IPS-18c (cell line): ENCODE data around the gene ARL13B.
"Not testable (repeated sequence)": the region's sequence is repeated elsewhere in the genome, so short reads cannot be mapped to it uniquely, and the experiment has no call there.

Experiments
- H3K4me3 ChIP-seq: 2 replicates; pipeline ENCODE4 v1.7.0; 2013; ENCODE audit warnings: low read depth, mild to moderate bottlenecking, low read length, moderate library complexity; ENCODE audit not compliant: insufficient read depth
- H3K9me3 ChIP-seq: one replicate; pipeline ENCODE4 v1.6.1; 2013; ENCODE audit warnings: mild to moderate bottlenecking, low read length, moderate library complexity; ENCODE audit not compliant: control insufficient read depth, insufficient read depth

Gene ARL13B

DNA sequence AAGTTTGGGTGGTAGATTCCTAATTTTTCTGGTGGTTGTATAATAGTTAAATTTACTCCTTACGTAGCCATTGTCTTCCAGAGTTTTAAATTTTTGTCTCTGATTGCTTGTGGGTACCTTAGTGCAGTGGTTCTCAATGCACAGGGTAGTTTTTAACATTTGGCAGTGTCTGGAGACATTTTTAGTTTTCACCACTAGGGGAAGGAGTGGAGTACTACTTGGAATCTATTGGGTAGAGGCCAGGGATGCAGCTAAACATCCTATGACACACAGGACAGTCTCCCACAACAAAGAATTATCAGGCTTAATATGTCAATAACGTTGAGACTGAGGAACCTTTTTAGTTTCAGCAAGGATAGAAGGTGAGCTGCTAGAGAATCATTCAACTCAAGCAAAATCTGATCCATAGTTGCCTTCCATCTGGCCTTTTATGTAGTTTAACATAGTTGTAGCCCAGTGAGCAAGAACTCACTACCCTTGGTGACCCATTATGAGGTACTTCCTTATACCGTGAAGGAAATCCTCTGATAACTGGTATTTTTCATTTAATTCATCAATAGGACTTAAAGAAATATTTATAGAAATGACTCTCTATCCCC is 57.1 kb downstream of the ARL13B start:
- Histone ChIP-seq H3K9me3 (no peaks in the 10 kb centered on the region), H3K4me3 (no peak overlapping the region)

DNA sequence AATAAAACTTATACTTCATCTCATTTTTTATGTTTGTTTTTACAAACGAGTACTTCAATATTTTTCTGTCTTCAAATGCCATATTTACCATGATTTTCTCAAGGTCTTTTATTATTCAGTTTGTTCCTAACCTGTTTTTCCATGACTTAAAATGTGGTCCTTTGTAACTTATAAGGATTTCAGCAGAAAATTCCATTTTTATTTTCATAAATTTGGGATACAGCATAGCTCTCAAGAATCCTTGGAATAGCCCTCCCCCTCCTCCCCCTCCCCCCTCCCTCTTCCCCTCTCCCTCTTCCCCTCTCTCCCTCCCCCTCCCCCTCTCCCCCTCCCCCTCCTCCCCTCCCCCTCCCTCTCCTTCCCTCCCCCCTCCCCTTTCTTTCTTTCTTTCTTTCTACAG is 63.3 kb downstream of the ARL13B start:
- Histone ChIP-seq H3K9me3 (peaks cover 7% of the 10 kb centered on the region), H3K4me3 (no peak overlapping the region)

DNA sequence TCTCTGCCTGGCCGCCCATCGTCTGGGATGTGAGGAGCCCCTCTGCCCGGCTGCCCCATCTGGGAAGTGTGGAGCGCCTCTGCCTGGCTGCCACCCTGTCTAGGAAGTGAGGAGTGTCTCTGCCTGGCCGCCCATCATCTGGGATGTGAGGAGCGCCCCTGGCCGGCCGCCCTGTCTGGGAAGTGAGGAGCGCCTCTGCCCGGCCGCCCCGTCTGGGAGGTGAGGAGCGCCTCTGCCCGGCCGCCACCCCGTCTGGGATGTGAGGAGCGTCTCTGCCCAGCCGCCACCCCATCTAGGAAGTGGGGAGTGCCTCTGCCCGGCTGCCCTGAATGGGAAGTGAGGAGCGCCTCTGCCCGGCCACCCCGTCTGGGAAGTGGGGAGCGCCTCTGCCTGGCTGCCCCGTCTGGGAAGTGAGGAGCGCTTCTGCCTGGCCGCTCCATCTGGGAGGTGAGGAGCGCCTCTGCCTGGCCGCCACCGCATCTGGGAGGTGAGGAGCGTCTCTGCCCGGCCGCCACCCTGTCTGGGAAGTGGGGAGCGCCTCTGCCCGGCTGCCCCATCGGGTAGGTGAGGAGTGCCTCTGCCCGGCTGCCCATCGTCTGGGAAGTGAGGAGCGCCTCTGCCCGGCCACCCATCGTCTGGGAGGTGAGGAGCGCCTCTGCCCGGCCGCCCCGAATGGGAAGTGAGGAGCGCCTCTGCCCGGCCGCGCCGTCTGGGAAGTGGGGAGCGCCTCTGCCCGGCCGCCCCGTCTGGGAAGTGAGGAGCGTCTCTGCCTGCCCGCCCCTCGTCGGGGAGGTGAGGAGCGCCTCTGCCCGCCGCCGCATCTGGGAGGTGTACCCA is 64.4 kb downstream of the ARL13B start:
- not testable (repeated sequence) for H3K4me3 ChIP-seq, H3K9me3 ChIP-seq

DNA sequence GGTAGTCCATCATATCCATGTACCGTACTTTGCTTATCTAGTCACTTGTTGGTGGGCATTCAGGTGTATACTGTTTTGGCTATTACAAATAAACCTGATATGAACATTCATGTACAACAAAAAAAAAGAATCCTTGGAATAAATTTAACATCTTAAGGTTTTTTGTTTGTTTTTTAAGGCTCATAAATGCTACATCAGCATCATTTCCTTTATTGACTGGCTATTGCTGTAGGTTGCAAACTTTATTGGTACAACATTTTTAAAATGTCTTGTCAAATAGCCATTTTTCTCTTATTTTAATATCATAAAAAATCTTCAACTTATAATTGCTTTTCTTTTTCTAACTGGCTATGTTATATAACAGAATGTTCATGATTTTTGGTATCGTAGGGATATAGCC is 66.6 kb downstream of the ARL13B start:
- Histone ChIP-seq H3K4me3 (no peak overlapping the region), H3K9me3 (peaks cover 7% of the 10 kb centered on the region)

DNA sequence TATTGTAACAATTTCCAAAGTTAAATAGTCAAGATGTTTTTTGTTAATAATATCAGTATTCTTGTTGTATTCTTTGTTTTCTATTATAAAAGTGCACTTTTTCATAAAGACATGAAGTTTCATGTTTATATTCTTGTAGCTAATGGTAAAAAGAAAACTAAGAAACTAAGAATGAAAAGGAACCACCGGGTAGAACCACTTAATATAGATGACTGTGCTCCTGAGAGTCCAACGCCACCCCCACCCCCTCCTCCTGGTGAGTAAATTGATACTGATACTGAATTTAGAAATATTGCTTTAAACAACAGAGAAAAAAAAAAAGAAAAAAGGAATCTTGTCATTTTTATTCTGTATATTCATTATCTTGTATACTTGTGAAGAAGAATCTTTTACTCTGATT is 69.3 kb downstream of the ARL13B start:
- no peak overlapping the region for H3K4me3 ChIP-seq
- peaks cover 2% of the 10 kb centered on the region for H3K9me3 ChIP-seq

DNA sequence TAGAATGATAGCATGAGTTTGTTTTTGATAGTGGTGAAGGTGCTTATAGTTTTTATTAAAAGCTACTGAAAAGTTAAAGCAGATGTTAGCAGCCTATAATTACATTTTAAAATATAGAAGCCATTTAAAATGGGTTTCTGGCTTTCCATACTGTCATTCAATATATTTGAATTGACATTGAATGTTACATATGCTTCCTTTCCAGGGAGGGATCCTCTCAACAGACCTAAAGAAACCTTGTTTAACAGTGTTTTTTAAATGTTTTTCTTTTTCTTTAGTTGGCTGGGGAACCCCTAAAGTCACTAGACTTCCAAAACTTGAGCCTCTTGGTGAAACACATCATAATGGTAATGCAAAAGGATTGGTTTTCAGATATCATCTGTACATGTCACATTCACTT is 70.6 kb downstream of the ARL13B start:
- no peaks in the 10 kb centered on the region for H3K9me3 ChIP-seq
- H3K4me3 ChIP-seq, result no peak overlapping the region

DNA sequence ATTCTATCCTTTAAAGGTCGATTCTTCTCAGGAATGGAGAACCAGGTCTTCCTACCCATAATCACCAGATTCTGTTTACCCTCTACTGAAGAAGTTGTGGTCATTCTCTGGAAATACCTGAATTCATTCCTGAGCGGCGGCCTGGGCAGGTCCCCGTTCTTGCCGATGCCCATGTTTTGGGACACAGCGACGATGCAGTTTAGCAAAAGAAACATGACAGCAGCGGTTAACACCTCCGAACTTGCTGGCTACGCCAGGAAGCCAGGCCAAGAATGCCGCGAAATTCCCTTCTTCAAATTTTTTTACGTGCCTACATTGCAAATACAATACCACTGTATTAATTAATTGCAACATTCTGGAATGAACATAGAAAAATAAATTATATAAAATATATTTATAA is 81.3 kb downstream of the ARL13B start:
- H3K9me3 ChIP-seq, result no peaks in the 10 kb centered on the region
- no peak overlapping the region for H3K4me3 ChIP-seq

DNA sequence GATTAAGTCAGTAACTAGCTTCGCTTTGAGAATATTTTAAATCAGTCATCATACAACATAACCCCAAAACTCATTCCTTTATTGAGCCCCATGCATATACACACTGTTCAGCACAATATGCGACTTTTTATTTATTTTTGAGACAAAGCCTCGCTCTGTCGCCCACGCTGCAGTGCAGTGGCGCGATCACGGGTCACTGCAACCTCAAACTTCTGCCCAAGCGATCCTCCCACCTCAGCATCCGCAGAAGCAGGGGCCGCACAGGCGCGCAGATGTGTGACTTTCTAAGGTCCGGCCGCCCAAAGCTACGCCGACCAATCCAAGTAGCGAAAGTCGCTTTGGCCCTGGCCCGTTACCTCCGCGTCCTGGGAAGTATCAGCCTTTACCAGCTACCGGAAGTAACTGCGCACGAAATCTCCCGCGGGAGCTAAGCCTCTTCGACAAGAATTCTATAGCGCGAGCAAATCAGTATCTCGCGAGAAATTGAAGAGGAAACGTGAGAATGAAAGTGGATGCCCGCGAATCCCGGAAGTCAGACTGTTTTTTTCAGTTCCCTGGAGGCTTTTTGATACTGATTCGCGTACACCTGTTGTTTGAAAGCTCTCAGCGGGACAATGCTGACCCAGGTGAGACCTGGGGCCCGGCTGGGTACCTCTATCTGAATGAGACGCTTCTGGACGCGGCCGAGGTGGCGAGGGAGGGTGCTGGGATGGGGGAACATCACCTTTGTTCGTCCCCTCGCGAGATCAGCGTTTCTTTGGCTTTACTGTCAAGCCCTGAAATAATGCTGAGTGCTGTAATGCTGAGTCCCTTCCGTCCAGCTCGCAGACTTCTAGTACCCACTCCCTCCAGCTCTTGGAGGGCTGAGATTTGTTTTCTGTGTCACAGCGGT is 82.8 kb downstream of the ARL13B start, which contains the start of the genes DHFR2 and NSUN3:
Gene DHFR2 (minus strand): TSS at position 404 of the 892 bp plus-strand sequence. CDS start 1,405 bp downstream, outside the sequence.
Gene NSUN3 (plus strand): TSS at position 549 of the 892 bp plus-strand sequence. CDS start 66 bp downstream, at position 615.
- peak within 1 kb of the TSS; percentile 68 for H3K4me3 ChIP-seq
- H3K9me3 ChIP-seq, result no peaks in the 10 kb centered on the region

DNA sequence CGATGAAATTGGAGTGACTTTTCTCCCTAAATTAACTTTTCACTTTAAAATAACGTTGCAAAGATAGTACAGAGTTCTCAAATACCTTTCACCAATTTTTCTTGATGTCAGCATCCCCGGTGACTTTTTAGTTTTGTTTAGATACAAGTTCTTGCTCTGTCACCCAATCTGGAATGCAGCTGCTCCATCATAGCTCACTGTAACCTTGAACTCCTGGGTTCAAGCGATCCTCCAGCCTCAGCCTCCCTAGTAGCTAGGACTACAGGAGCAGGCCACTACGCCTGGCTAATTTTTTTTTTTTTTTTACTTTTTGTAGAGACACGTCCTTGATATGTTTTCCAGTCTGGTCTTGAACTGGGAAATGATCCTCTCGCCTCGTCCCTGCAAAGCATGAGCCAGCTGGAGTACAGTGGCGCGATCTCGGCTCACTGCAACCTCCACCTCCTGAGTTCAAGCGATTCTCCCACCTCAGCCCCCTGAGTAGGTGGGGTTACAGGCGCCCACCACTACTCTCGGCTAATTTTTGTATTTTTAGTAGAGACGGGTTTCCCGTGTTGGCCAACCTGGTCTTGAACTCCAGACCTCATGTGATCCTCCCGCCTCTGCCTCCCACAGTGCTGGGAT is 83.7 kb downstream of the ARL13B start:
- Histone ChIP-seq H3K9me3 (no peaks in the 10 kb centered on the region), H3K4me3 (peak overlapping the region; percentile 68)

DNA sequence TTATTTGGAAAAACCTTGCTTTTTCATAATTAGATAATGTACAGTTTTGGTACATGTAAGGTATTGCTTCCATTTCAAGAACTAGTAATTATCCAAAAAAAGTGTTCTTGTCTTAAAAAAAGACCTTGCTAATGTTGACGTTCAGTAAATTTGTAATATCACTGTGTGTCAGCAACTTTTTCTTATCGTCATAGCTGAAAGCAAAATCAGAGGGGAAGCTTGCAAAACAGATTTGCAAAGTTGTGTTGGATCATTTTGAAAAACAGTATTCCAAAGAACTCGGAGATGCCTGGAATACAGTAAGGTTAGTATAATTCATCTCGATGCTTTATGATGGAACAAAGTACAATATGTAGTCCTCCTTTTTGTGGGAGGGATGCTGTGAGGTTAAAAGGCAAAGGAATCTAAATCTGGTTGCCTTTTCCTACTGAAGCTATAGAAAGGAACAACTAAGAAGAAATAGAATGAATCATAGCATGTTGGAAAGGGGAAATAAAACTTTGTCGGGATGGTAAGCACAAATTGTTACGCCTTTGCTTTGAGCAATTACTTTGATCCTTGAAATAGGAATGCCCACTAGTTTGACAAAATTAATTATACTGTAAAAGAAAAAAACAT is 84.4 kb downstream of the ARL13B start:
- no peaks in the 10 kb centered on the region for H3K9me3 ChIP-seq
- H3K4me3 ChIP-seq, result no peak overlapping the region

DNA sequence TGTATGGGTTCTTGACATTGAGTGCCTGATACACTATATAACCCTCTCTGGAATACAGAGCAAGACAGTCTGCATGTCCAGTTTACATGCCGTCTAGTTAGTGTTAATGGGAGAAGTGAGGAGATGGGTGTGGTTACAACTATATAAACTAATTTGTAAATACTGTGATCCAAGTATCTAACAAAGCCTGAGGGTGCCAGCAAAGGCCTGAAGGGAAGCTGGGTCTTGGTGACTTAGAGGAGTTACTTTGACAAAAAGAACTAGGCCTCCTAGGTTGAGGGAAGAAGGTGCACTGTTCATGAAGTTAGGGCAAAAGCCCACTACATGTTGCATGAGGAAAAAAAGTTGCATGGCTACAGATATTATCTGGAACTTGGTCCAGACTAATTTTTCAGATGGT is 85.2 kb downstream of the ARL13B start:
- no peak overlapping the region for H3K4me3 ChIP-seq
- H3K9me3 ChIP-seq, result no peaks in the 10 kb centered on the region

DNA sequence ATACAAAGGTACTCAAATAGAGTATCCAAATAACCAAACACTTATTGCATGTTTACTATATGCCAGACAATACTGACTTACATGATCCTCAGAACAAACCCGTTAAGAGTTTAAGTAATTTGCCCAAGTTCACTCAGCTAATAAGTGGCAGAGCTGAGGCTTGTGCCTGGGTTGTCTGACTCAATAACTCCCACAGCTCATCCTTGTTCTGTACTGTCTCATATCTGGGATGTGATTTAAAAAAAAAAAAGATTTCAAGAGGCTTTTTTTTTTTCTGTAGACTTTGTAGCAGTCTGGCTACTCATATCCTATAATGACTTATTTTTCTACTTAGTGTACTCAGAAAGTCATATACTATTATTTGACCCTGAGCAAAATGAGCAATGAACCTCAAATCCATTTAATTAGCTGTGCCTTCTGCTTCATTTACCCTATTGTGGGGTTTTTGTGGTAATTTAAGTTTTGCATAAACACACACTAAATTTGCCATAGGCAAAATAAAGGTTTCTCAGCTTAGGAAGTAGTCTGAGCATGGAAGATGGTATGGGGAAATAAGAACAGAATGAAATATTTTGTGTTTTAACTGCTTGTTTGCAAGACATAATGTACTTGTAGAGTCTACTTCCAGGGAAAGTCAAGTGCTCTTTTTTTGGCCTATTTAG is 86.0 kb downstream of the ARL13B start:
- no peak overlapping the region for H3K4me3 ChIP-seq
- no peaks in the 10 kb centered on the region for H3K9me3 ChIP-seq

DNA sequence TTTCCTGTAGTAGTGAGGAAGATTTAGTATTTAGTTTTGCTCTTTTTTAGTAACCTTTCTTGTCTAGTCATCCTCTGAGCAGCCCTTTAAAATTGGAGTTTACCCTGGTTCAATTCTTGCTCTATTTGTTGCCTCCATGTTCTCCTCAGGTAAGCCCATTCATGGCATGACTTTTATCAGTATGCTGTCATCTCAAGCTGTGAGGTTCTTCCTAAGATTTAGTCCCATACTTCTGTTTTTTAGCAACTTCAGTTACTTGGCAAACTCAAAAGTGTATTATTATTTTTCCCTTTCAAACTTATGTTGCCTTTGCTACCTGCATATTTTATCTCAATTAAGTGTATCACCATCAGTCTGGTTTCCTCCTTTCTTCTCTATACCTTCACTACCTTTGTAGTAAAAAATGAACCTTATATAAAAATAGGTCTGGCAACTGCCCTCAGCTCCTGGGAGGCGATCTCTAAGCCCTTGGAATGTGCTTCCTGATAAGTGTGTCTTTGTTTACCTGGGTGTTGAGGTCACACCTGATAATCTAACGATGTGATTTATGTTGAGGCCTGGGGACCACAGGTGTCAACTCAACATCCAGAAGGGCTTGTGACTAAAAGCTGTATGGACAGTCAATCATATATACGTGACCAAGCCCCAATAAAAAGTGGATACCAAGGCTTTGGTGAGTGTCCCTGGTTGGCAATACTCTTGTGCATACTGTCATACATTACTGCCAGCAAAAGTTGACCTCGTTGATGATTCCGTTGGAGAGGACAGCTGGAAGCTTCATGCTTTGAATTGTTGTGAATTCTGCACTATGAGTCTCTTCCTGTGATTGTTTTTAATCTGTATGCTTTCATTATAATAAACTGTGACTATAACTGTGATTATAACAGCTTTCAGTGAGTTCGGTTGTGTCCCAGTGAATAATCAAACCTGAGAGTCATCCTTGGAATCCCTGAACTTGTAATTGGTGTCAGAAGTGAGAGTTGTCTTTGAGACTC is 86.8 kb downstream of the ARL13B start:
- Histone ChIP-seq H3K9me3 (no peaks in the 10 kb centered on the region), H3K4me3 (no peak overlapping the region)

DNA sequence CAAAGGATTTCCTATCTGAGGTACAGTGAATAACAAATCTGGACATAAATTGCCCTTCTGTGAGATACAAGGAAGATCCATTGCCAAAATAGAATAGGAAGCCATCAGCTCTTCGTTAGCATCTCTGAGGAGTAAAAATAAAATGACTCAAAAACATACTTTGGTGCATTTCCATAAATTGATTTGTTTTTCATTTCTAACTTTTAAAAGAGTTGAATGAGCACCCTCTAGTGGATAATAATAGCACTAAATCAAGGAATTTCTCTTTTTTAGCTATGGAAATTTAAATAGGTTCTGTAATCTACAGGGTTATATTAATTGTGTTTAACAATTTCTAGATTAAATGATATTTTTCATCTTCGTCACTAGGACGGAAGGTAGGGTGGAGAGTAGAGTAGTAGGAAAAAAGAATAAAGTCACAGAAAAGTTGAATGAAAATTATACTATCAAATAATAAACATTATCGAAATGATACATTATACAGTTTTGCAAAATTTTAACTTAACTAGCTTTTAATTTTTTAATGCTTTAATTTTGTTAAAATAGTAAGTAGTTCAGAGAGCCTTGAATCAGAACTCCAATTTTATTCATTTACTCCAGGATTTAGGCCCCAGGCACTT is 89.3 kb downstream of the ARL13B start:
- Histone ChIP-seq H3K4me3 (no peak overlapping the region), H3K9me3 (no peaks in the 10 kb centered on the region)

DNA sequence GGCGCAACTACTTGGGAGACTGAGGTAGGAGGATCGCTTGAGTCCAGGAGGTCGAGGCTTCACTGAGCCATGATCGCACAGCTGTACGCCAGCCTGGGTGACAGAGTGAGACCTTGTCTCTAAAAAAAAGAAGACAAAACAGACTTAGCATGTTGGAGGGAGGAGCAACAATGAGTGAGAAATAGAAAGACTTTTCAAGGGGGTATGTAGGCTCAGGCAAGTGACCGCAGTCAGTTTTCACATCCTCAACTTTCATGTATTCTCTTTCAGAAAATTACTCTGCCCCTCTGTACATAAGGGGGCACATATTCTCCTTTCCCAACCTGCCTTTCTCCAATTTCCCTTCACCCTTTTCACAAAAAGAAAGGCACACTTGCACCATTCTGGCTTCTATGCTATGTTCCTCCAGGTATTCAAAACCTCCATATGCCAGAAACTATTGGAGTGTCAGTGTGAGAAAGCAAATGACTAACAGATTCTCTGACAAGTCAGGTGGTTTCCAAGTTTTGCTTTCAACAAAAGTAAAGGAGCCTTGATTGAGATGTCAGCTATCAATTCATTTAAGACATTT is 90.5 kb downstream of the ARL13B start:
- Histone ChIP-seq H3K9me3 (no peaks in the 10 kb centered on the region), H3K4me3 (no peak overlapping the region)
